CD4-positive, CD25-positive, alpha-beta regulatory T cell (primary cell): ENCODE results near the gene SEMA6B. TPM values are rescaled to one million over a fixed set of nuclear protein-coding genes. Genes with fewer than 3 reads are reported as not detected.

ENCODE experiments used
- ATAC-seq, 2 donors: fragments of 150-1000 bp; cut with Tn5 transposase; one replicate each; pipeline ENCODE4 v1.10.0; 2021; ENCODE audit warnings: low read depth in 2 of 2, moderate number of reproducible peaks in 2 of 2, moderate library complexity in 1 of 2
- DNase-seq, 3 donors: peaks; one replicate each; pipeline versions ENCODE4 v3.0.0 to v3.0.0-alpha.2; 2012 to 2022; ENCODE audit warnings: mixed read lengths in 1 of 3
- H3K27ac ChIP-seq: one replicate; pipeline ENCODE4 v1.7.0; 2013; ENCODE audit warnings: mild to moderate bottlenecking, low read length; ENCODE audit not compliant: insufficient read depth, poor library complexity, severe bottlenecking
- H3K27me3 ChIP-seq: one replicate; pipeline ENCODE4 v1.7.0; 2013; ENCODE audit warnings: low read length; ENCODE audit not compliant: control insufficient read depth, insufficient read depth
- H3K36me3 ChIP-seq: one replicate; pipeline ENCODE4 v1.7.0; 2013; ENCODE audit warnings: mild to moderate bottlenecking, low read length, moderate library complexity; ENCODE audit not compliant: control insufficient read depth, insufficient read depth
- H3K4me1 ChIP-seq: 2 replicates; pipeline ENCODE4 v1.7.0; 2013; ENCODE audit warnings: mild to moderate bottlenecking, low read length; ENCODE audit not compliant: insufficient read depth, control insufficient read depth, poor library complexity, severe bottlenecking
- H3K4me3 ChIP-seq: one replicate; pipeline ENCODE4 v1.7.0; 2013; ENCODE audit warnings: low read depth, mild to moderate bottlenecking, low read length, moderate library complexity
- H3K9me3 ChIP-seq, 2 experiments: 1 replicate in 1 of 2; 2 replicates in 1 of 2; pipeline ENCODE4 v1.7.0; 2013; ENCODE audit warnings: low read length in 2 of 2, mild to moderate bottlenecking in 1 of 2, moderate library complexity in 1 of 2; ENCODE audit not compliant: control insufficient read depth in 2 of 2
- H3K27ac Mint-ChIP-seq, 3 donors: one replicate each; pipeline ENCODE4 v1.8.0; 2020 to 2022; ENCODE audit warnings: mild to moderate bottlenecking in 3 of 3, mixed read lengths in 3 of 3, moderate library complexity in 2 of 3
- H3K27me3 Mint-ChIP-seq: one replicate; pipeline ENCODE4 v1.8.0; 2022; ENCODE audit warnings: mild to moderate bottlenecking, mixed read lengths
- H3K36me3 Mint-ChIP-seq: one replicate; pipeline ENCODE4 v1.8.0; 2020; ENCODE audit warnings: mixed read lengths
- H3K4me1 Mint-ChIP-seq, 4 donors: one replicate each; pipeline ENCODE4 v1.8.0; 2020 to 2022; ENCODE audit warnings: mixed read lengths in 4 of 4, mild to moderate bottlenecking in 1 of 4
- H3K4me3 Mint-ChIP-seq, 4 donors: one replicate each; pipeline ENCODE4 v1.8.0; 2020 to 2022; ENCODE audit warnings: mild to moderate bottlenecking in 4 of 4, mixed read lengths in 4 of 4, moderate library complexity in 3 of 4
- H3K9me3 Mint-ChIP-seq, 7 donors: one replicate each; pipeline ENCODE4 v1.8.0; 2020 to 2022; ENCODE audit warnings: mixed read lengths in 7 of 7, mild to moderate bottlenecking in 3 of 7, moderate library complexity in 2 of 7
- polyA plus RNA-seq, 4 donors: library from polyadenylated mRNA; unstranded; fragments of 300-500 nt; fragmentation: Illumina TruSeq; gene quantifications; one replicate each; pipeline ENCODE4 v1.2.3, GENCODE V29; 2021
- total RNA-seq: library from RNA; stranded (reverse); gene quantifications from one replicate; pipeline ENCODE4 v1.2.3, GENCODE V29; 2022

SEMA6B gene
- total and polyA plus RNA-seq, 5 donors from 2014 or later = not detected

DNA sequence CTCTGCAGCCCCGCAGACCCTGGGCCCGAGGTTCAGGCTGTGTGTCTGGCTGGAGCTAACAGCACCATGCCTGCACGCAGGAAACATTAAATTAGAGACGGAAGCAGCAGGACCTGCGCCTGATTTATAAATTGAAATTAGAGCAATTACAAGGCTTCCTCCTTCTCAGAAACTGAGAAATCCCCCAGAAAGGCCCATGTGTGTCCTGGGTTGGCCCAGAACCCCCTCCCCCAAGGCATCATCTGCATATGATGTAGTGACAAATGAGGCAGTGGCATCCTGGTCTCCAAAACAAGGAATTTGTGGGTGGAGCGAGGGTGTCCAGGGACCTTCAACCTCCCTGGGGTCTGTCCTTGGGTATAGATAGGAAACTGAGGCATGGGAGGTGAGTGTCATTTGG, 27.2 kb upstream of the SEMA6B start:
- Mint-ChIP-seq H3K27me3 (peaks cover 72% of the 10 kb centered on the region), H3K27ac (no peak overlapping the region)
- no peak overlapping the region for H3K27ac ChIP-seq

DNA sequence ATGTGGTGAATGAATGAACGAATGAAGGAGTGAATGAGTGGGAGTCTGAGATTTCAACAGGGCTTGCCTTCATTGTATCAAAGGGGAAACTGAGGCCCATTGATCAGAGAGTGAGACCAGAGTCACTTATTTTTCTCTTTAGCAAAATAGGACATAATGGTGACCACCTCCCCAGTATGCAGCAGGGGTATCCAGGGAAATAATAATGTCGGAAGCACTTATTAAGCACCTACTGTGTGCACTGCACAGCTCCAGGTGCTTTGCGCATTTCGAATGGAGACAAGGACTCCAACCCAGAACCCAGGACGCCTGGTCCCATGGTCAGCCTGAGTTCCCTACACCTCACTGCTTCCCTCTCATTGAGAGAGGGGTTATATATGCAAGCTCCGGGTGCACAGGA, 26.8 kb upstream of the SEMA6B start:
- H3K27me3 ChIP-seq = peaks cover 14% of the 10 kb centered on the region
- Mint-ChIP-seq H3K4me3 (no peak overlapping the region), H3K36me3 (no peaks in the 10 kb centered on the region), H3K27ac (no peak overlapping the region), H3K4me1 (peaks cover 0 to 13% (median 4%) of the 10 kb centered on the region in 4 donors), H3K27me3 (peaks cover 68% of the 10 kb centered on the region), H3K9me3 (peaks cover 0 to 2% (median 0%) of the 10 kb centered on the region in 7 donors)
- no peak for DNase-seq
- H3K9me3 ChIP-seq = no peaks in the 10 kb centered on the region
- ATAC-seq = no peak
- H3K4me1 ChIP-seq = peaks cover 8% of the 10 kb centered on the region
- no peak overlapping the region for H3K4me3 ChIP-seq
- H3K36me3 ChIP-seq = no peaks in the 10 kb centered on the region
- H3K27ac ChIP-seq = no peak overlapping the region

More for the DNA sequence above, 27.2 kb upstream of the SEMA6B start:
- H3K4me1 ChIP-seq = peaks cover 8% of the 10 kb centered on the region
- no peak for DNase-seq
- no peak overlapping the region for H3K4me3 ChIP-seq
- Mint-ChIP-seq H3K9me3 (peaks cover 0 to 2% (median 0%) of the 10 kb centered on the region in 7 donors), H3K4me3 (no peak overlapping the region), H3K36me3 (no peaks in the 10 kb centered on the region), H3K4me1 (peaks cover 0 to 13% (median 4%) of the 10 kb centered on the region in 4 donors)
- no peaks in the 10 kb centered on the region for H3K9me3 ChIP-seq
- ATAC-seq = no peak
- H3K36me3 ChIP-seq = no peaks in the 10 kb centered on the region
- H3K27me3 ChIP-seq = peaks cover 14% of the 10 kb centered on the region

GRCh38 chr19:4585556-4585955, 26.1 kb upstream of the SEMA6B start:
- no peak overlapping the region for H3K4me3 Mint-ChIP-seq

GRCh38 chr19:4584670-4585460, 25.4 kb upstream of the SEMA6B start:
- no peak overlapping the region for H3K27ac ChIP-seq
- H3K36me3 ChIP-seq = no peaks in the 10 kb centered on the region
- no peak overlapping the region for H3K4me3 ChIP-seq
- Mint-ChIP-seq H3K27ac (no peak overlapping the region), H3K9me3 (peaks cover 0 to 2% (median 0%) of the 10 kb centered on the region in 7 donors), H3K36me3 (no peaks in the 10 kb centered on the region), H3K4me3 (peak overlapping the region in 1 of 4 donors; percentile 69), H3K27me3 (peaks cover 62% of the 10 kb centered on the region), H3K4me1 (peaks cover 0 to 13% (median 4%) of the 10 kb centered on the region in 4 donors)
- H3K4me1 ChIP-seq = peaks cover 12% of the 10 kb centered on the region
- H3K27me3 ChIP-seq = peaks cover 14% of the 10 kb centered on the region
- DNase-seq = no peak
- no peaks in the 10 kb centered on the region for H3K9me3 ChIP-seq
- no peak for ATAC-seq

More at GRCh38 chr19:4585556-4585955, 26.1 kb upstream of the SEMA6B start:
- ATAC-seq (no peak), DNase-seq (no peak)
- H3K4me1 Mint-ChIP-seq = peaks cover 0 to 13% (median 4%) of the 10 kb centered on the region in 4 donors
- peaks cover 63% of the 10 kb centered on the region for H3K27me3 Mint-ChIP-seq
- H3K4me1 ChIP-seq = peaks cover 12% of the 10 kb centered on the region
- no peaks in the 10 kb centered on the region for H3K36me3 ChIP-seq
- H3K36me3 Mint-ChIP-seq = no peaks in the 10 kb centered on the region
- H3K9me3 ChIP-seq = no peaks in the 10 kb centered on the region
- H3K9me3 Mint-ChIP-seq = peaks cover 0 to 2% (median 0%) of the 10 kb centered on the region in 7 donors
- no peak overlapping the region for H3K27ac ChIP-seq
- no peak overlapping the region for H3K4me3 ChIP-seq
- H3K27ac Mint-ChIP-seq = no peak overlapping the region
- peaks cover 14% of the 10 kb centered on the region for H3K27me3 ChIP-seq

GRCh38 chr19:4583961-4584669, 24.6 kb upstream of the SEMA6B start:
- ATAC-seq (no peak), DNase-seq (peak in 1 of 3 donors; percentile 17)
- Histone ChIP-seq H3K9me3 (no peaks in the 10 kb centered on the region), H3K27me3 (peaks cover 19% of the 10 kb centered on the region), H3K4me1 (peaks cover 12% of the 10 kb centered on the region), H3K4me3 (no peak overlapping the region), H3K27ac (no peak overlapping the region), H3K36me3 (no peaks in the 10 kb centered on the region)
- no peak overlapping the region for H3K27ac Mint-ChIP-seq
- H3K27me3 Mint-ChIP-seq = peaks cover 66% of the 10 kb centered on the region
- H3K36me3 Mint-ChIP-seq = no peaks in the 10 kb centered on the region
- H3K4me3 Mint-ChIP-seq = peak overlapping the region in 1 of 4 donors; percentile 35
- H3K9me3 Mint-ChIP-seq = peaks cover 0 to 4% (median 0%) of the 10 kb centered on the region in 7 donors
- H3K4me1 Mint-ChIP-seq = peaks cover 0 to 13% (median 4%) of the 10 kb centered on the region in 4 donors

GRCh38 chr19:4582980-4583842, 23.7 kb upstream of the SEMA6B start:
- Mint-ChIP-seq H3K9me3 (peaks cover 0 to 4% (median 0%) of the 10 kb centered on the region in 7 donors), H3K36me3 (no peaks in the 10 kb centered on the region), H3K4me3 (peak overlapping the region in 1 of 4 donors; percentile 35), H3K27me3 (peaks cover 68% of the 10 kb centered on the region), H3K4me1 (peaks cover 0 to 13% (median 4%) of the 10 kb centered on the region in 4 donors), H3K27ac (no peak overlapping the region)
- DNase-seq (no peak), ATAC-seq (no peak)
- Histone ChIP-seq H3K27me3 (peaks cover 19% of the 10 kb centered on the region), H3K4me3 (no peak overlapping the region), H3K27ac (no peak overlapping the region), H3K36me3 (no peaks in the 10 kb centered on the region), H3K4me1 (peaks cover 12% of the 10 kb centered on the region), H3K9me3 (no peaks in the 10 kb centered on the region)
